DND-41 (cell line): Measurements from ENCODE around the gene SRA1.

Source experiments
- EZH2 ChIP-seq: IDR thresholded peaks from 3 replicates; pipeline ENCODE4 v1.6.1; 2012; ENCODE audit warnings: borderline replicate concordance, low read depth, mild to moderate bottlenecking, moderate library complexity, low read length, inconsistent platforms; ENCODE audit not compliant: severe bottlenecking
- TF ChIP-seq, protein P1 (sequence below): IDR thresholded peaks from 2 replicates; pipeline ENCODE4 v1.5.1; 2012; ENCODE audit warnings: borderline replicate concordance, low read length, moderate library complexity, mild to moderate bottlenecking; ENCODE audit not compliant: poor library complexity, severe bottlenecking; ENCODE audit errors: extremely low read depth

DNA sequence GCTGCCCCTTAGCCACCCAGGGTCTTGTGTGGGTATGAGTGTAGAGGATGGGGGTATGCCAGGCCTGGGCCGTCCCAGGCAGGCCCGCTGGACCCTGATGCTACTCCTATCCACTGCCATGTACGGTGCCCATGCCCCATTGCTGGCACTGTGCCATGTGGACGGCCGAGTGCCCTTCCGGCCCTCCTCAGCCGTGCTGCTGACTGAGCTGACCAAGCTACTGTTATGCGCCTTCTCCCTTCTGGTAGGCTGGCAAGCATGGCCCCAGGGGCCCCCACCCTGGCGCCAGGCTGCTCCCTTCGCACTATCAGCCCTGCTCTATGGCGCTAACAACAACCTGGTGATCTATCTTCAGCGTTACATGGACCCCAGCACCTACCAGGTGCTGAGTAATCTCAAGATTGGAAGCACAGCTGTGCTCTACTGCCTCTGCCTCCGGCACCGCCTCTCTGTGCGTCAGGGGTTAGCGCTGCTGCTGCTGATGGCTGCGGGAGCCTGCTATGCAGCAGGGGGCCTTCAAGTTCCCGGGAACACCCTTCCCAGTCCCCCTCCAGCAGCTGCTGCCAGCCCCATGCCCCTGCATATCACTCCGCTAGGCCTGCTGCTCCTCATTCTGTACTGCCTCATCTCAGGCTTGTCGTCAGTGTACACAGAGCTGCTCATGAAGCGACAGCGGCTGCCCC lies 10.0 kb upstream of the SRA1 start:
- TF ChIP-seq, protein P1, sequence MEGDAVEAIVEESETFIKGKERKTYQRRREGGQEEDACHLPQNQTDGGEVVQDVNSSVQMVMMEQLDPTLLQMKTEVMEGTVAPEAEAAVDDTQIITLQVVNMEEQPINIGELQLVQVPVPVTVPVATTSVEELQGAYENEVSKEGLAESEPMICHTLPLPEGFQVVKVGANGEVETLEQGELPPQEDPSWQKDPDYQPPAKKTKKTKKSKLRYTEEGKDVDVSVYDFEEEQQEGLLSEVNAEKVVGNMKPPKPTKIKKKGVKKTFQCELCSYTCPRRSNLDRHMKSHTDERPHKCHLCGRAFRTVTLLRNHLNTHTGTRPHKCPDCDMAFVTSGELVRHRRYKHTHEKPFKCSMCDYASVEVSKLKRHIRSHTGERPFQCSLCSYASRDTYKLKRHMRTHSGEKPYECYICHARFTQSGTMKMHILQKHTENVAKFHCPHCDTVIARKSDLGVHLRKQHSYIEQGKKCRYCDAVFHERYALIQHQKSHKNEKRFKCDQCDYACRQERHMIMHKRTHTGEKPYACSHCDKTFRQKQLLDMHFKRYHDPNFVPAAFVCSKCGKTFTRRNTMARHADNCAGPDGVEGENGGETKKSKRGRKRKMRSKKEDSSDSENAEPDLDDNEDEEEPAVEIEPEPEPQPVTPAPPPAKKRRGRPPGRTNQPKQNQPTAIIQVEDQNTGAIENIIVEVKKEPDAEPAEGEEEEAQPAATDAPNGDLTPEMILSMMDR = no peak
- TF ChIP-seq EZH2 = no peak
